HG03045 (cell line): ENCODE results near the gene ELOB.

ENCODE experiments used
- ATAC-seq: cut with Tn5 transposase; IDR thresholded peaks from one replicate; pipeline ENCODE4 v1.9.1; 2021; ENCODE audit warnings: mild to moderate bottlenecking, moderate library complexity; ENCODE audit not compliant: unreplicated experiment

Gene ELOB

GRCh38 chr16:2811703-2812471 lies 34.8 kb upstream of the ELOB start:
- ATAC-seq = no peak

GRCh38 chr16:2810651-2811050 lies 33.6 kb upstream of the ELOB start:
- no peak for ATAC-seq

GRCh38 chr16:2809149-2809760 lies 32.2 kb upstream of the ELOB start:
- ATAC-seq = no peak

GRCh38 chr16:2808181-2808580 lies 31.1 kb upstream of the ELOB start:
- no peak for ATAC-seq

DNA sequence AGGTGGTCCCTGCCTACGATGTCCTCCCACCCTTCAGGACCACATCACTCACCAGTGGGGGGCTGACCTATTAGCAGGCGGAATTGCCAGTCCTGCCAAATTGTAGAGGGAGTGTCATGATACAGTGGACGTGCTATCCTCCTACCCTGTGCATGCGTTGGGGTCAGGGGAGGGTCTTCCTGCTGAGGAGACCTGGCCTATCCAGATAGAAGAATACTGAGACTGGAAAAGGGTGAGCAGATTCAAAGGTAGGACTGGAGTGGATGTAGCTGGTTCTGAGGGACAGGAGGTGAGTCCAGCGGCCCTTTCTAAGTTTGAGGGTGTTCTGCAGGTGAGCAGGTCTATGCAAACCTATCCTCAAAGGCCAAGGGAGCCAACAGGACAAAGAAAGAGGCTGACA lies 29.2 kb upstream of the ELOB start:
- ATAC-seq = no peak

- no peak for ATAC-seq
These were observed 27.6 kb upstream of the ELOB start for GRCh38 chr16:2804728-2805127.

DNA sequence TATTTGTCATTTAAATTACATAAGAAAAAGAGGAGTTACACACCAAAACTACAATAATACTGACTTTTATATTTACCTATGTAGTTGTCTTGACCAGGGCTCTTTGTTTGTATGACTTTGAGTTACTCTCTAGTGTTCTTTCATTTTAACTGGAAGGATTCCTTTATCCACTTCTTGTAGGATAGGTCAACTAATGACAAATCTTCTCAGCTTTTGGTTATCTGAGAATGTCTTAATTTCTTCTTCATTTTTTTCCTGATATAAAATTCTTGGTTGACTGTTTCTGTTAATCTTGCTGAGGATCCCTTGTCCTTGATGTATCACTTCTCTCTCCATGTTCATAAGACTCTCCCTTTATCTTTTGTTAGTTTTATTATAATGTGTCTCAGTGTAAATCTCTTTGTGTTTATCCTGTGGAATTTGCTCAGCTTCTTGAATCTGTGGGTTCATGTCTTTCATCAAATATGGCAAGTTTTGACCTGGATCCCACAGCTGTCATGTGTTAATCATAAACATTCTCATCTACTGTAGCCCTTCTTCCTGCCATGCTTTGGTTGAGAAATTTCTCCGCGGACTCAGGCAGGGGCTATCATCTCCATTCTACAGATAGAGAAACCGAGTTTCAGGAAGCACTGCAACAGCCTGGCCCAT lies 26.6 kb upstream of the ELOB start:
- ATAC-seq = no peak

DNA sequence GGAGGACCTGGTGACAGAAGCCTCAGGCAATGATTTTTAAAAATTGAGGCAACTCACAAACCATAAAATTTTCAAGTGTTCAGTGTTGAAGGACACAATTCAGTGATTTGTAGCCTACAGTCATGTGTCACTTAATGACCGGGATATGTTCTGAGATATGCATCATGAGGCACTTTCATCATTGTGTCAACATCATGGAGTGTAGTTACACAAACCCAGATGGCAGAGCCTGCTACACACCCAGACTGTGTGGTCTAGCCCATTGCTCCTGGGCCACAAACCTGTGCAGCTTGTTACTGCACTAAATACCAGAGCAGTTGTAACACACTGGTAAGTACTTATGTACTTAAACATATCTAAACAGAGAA lies 22.8 kb upstream of the ELOB start:
- ATAC-seq = no peak

- ATAC-seq = no peak
These were observed 22.3 kb upstream of the ELOB start for GRCh38 chr16:2799205-2799858.

DNA sequence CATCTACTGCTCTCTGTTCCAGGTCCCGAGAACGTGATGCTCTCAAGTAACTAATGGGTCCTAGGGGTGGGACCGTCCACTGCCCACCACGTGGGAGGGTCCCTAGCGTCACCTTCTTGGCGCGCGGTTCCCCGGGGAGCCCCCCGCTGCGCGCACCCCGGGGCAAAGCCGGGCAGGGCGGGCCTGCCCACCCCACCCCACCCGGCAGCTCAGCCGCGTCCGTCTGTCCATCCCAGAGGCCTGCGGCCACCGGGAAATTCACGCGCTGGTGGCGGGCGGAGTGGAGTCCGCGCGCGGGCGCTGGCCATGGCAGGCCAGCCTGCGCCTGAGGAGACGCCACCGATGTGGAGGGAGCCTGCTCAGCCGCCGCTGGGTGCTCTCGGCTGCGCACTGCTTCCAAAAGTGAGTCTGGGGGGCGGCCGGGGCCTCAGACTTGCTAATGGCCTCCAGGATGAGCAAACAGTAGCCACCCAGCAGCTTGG lies 21.7 kb upstream of the ELOB start:
- no peak for ATAC-seq

DNA sequence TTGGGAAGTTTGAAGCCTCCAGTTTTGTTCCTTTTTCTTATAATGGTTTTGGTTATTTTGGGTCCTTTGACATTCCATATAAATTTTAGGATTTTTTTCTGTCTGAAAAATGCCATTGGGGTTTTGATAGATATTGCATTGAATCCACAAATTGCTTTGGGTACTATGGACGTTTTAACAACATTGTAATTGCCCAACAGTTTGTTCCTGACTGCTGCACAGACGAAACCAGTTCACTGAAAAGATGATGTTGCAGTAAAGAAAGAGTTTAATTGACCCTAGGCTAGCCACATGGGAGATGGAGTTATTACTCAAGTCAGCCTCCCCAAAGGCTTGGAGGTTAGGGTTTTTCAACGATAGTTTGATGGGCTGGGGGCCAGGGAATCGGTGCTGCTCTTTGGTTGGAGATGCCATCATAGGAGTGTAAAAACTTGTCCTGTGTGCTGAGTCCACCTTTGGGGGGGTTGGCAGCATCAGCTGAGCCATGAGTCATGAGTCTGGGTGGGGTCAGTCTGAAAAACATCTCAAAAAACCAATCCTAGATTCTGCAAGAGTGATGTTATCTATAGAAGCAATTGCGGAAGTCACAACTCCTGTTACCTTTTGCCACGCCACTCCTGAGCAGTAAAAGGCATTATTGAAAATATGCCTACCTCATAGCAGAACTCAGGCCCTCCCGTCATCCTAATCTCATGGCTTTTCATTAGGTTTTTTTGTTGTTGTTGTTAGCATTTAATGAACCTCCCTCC lies 18.5 kb upstream of the ELOB start:
- ATAC-seq = no peak

- no peak for ATAC-seq
These were observed 15.9 kb upstream of the ELOB start for GRCh38 chr16:2792940-2793339.

GRCh38 chr16:2791174-2791573 lies 14.1 kb upstream of the ELOB start:
- ATAC-seq = no peak

DNA sequence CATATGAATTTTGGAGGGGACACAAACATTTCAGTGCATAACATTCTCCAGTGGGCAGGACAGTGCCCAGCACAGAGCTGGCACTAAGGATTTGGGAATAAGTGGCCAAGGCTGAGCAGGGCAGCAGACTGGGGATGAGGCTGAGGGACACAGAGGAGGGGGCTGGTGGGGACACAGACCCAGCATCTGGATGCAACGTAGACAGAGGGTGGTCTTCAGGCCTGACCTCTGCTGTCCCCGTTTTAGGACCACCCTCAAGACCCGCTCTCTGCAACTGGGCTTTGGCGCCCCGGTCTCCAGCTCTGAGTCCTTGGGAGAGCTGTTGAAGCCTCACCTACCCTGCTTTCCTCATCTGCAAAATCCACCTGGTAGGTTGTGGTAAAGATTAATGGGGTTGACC lies 13.6 kb upstream of the ELOB start:
- no peak for ATAC-seq

DNA sequence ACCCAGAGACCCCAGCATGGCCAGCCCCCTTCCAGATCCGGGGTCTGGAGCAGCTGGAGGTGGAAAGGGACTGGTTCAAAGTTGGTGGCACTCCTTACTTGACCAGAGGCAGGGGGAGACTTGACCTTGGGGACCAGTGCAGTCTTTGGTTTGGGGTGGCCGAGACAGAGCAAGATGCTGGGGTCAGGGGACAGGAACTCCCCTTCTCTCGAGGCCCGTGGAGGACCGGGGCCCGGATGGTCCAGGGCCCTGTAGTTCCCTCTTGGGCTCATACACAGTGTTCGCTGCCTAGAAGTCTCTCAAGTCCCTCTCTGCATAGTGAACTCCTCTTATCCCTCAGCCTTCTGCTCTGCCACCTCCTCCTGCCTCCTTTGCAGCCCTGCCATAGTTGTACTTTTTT lies 10.9 kb upstream of the ELOB start:
- no peak for ATAC-seq

DNA sequence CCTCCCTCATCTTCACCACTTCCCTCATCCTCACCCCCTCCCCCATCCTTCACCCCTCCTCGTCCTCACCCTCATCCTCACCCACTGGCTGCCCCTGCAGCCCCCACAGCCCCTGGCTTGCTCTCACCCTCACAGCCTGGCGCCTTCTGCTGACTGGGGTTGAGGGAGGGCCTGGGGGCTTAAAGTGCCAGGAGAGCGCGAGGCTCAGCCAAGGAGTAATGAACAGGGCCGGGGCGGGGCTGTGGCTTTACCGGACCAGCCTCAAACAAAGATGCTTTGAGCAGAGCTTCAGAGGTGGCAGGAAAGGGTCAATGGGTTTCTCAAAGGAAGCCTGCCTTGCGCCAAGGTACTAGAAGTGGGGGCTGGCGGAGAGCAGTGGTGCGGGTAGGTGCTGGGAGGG lies 10.3 kb upstream of the ELOB start, which contains the start of gene PRSS33:
Gene PRSS33, minus strand, starts transcription at position 155 of the 400 bp plus-strand sequence. CDS start 1,013 bp downstream, outside the sequence.
- ATAC-seq = no peak

DNA sequence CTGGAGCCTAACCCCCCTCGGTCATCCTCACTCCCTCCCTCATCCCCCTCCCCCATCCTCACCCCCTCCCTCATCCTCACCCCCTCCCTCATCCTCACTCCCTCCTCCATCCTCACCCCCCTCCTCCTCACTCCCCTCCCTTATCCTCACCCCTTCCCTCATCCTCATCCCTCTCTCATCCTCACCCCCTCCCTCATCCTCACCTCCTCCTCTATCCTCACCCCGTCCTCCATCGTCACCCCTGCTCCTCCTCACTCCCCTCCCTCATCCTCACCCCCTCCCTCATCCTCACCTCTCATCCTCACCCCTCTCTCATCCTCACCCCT lies 9.7 kb upstream of the ELOB start:
- no peak for ATAC-seq

DNA sequence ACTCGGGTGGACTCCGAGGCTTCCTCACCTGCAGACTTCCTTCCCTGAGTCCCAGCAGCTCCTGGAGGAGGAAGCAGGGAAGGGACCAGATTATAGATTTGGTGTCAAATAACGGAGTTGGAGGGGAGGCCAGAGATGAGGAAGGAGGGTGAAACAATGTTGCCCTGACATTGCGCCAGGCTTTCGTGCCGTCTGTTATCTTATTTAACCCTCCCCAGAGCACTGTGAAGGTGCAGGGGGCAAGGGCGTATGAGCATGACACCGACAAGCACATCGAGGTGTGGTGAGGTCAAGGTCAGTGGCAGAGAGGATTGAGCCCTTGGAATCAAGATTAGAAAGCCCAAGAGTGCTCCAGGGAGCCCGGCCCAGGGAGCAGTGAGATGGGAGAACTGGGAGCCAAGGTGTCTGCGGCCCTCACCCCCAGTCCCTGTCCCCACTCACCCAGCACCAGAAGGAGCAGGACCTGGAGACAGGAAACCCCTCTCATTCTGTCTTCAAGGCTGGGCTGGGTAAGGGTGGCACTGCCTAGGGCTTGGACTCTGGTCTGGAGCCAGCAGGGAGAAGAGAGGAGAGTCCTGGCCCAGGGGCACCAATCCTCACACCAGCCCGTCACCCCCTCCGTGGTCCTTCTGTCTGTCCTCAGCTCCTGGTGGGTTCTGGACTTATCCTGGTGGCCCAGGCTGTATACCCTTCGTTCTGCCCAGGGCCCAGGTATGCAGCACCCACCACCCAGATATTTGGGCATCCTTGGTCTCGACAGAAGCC lies 9.2 kb upstream of the ELOB start:
- no peak for ATAC-seq

DNA sequence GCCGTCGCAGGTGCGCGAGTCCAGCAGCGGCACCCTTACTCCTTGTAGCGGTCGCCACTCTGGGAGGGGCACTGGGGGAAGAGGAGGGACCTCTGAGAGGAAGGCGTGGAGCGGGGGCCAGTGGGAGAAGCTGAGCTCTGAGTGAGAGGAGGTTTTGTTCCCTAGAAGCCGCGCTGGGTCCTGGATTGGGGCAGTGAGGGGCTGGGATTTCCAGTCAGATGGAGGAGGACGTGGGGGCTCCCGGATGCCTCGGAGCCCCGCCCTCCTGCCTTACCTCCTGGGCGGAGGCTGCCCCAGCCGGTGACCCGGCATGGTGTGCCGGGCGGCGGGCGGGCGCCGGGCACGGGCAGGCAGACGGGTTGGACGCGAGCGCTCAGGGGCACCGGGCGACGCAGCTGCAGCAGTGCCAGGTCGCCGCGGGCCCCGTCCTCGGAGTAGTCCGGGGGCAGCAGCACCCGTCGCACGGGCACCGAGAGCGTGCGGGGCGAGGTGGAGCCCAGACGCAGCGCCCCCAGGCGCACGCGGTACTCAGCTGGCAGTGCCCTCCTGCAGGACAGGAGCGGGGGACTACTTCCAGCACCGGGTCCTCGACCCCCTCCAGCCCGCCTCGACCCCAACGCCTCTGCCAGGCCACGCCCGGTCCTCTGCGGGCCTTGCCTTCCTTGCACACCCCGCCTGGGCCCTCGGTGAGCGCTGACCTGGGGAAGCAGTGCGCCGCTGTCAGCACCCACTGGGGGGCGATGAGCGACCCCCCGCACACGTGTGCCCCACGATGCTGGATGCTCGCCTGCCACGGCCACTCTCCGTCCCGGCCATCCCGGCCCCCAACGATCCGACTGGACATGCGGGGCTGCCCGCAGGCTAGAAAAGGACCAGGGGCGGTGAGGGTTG lies 8.3 kb upstream of the ELOB start:
- ATAC-seq = no peak
